Measurements from ENCODE around the gene LRP11. TPM values are rescaled to one million over a fixed set of nuclear protein-coding genes. Genes with fewer than 3 reads are reported as not detected.

Gene LRP11
- total and polyA plus RNA-seq, 9 of the 15 experiments (the other 6 are each of a cell fraction or from before 2014, with no cell fraction given) = 0.51 to 3.5 (median 2.4) TPM

DNA sequence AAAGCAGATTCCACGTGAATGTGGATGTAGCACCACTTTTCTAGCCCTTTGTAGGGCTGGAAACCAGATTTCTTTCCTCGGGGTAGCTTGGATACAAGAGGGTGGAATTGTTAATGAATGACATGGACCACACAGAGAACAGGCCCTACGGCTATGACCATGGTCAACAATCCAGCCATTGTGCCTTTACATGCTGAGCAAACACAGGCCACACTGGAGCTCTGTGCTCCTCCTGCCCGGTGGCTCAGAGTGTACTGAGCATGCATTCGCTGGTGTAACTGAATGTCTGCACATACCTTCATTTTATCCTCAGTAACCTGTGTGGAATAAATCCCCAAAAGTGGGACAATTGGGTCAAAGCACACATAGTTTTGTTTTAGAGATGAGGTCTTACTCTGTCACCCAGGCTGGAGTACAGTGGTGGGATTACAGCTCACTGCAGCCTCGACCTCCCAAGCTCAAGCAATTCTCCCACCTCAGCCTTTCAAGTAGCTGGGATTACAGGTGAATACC lies 32.8 kb downstream of the LRP11 start:
- Histone ChIP-seq H3K4me3 (no peak overlapping the region), H4K20me1 (replicated peaks; ENCODE audit: control insufficient read depth, insufficient read depth, low read length) (no peaks in the 10 kb centered on the region), H3K9ac (ENCODE audit: insufficient read depth in 1 of 2, low read depth in 2 of 2, low read length in 2 of 2) (no peak overlapping the region), H3K27me3 (ENCODE audit: control insufficient read depth in 2 of 2, insufficient read depth in 2 of 2, low read length in 2 of 2) (peaks cover 0 to 5% of the 10 kb centered on the region in 2 experiments; a peak in 1 of 5 replicates), H2AFZ (ENCODE audit: low read depth, low read length) (peak overlapping the region; percentile 52), H3K9me1 (ENCODE audit: control insufficient read depth, insufficient read depth, low read length) (no peaks in the 10 kb centered on the region), H3K9me3 (replicated peaks; ENCODE audit: control insufficient read depth, insufficient read depth, low read depth, low read length) (no peaks in the 10 kb centered on the region), H3K36me3 (ENCODE audit: control insufficient read depth, insufficient read depth, low read length) (no peaks in the 10 kb centered on the region), H3K27ac (ENCODE audit: extremely low read depth, low read depth, low read length) (no peak overlapping the region), H3K79me2 (ENCODE audit: control insufficient read depth, insufficient read depth, low read length) (no peaks in the 10 kb centered on the region), H3K4me2 (ENCODE audit: insufficient read depth, low read length) (peak overlapping the region; percentile 23; the same call in 1 of the 2 replicates), H3K4me1 (replicated peaks in 1 of 2; ENCODE audit: control insufficient read depth in 2 of 2, insufficient read depth in 2 of 2, low read length in 2 of 2) (no peaks in the 10 kb centered on the region; a peak in 1 of 5 replicates)
- ATAC-seq (peak; percentile 32; the same call in 1 of the 3 replicates), FAIRE-seq (no peak), DNase-seq (ENCODE audit: extremely low read depth in 1 of 4, low spot score in 3 of 4) (no peak)
- BruUV-seq (replicated peaks) = no TSS peak
- WGBS (ENCODE audit: insufficient coverage, low coverage, missing lambda C conversion rate) = 18% methylated on average over 6 of the region's 6 CpGs
- intact Hi-C loops (cut with micrococcal nuclease) = no loop called here
- POLR2A ChIA-PET = interaction anchor here (0.8 to 1.4 kb wide), 3 partner anchors 8 to 289 kb away, joined by 3 to 4 read pairs (median 3); no protein-coding TSS in a partner anchor
- CTCF ChIA-PET (ENCODE audit: low intra/inter-chr PET ratio) = interaction anchor here (0.7 kb wide), 1 partner anchor 847 kb away, joined by 3 read pairs; no protein-coding TSS in a partner anchor
- in situ Hi-C loops (cut with MboI) = no loop called here
- TF ChIP-seq HMG20A (CRISPR knock-in tag; conservative IDR thresholded peaks at IDR 0.05) (no peak), CSDE1 (IDR thresholded peaks at IDR 0.05) (no peak), NKRF (IDR thresholded peaks at IDR 0.05; ENCODE audit: borderline replicate concordance) (no peak), EHMT2 (IDR thresholded peaks at IDR 0.05) (no peak), NR4A1 (CRISPR knock-in tag; IDR thresholded peaks at IDR 0.05) (no peak), NR4A1 (tag; IDR thresholded peaks at IDR 0.05) (no peak), ZNF830 (CRISPR knock-in tag; IDR thresholded peaks at IDR 0.05) (no peak), BMI1 (IDR thresholded peaks at IDR 0.05; ENCODE audit: low read length) (no peak), NONO (IDR thresholded peaks at IDR 0.05; ENCODE audit: low read depth in 2 of 2, low read length in 1 of 2) (no peak), MAFK (IDR thresholded peaks at IDR 0.05; ENCODE audit: low read length) (no peak), ZNF449 (CRISPR knock-in tag; IDR thresholded peaks at IDR 0.05) (no peak), ZNF77 (CRISPR knock-in tag; IDR thresholded peaks at IDR 0.05) (no peak), FOXM1 (IDR thresholded peaks at IDR 0.05; ENCODE audit: low read depth) (no peak), FOXM1 (CRISPR knock-in tag; IDR thresholded peaks at IDR 0.05; ENCODE audit: low read depth) (no peak), CHCHD3 (CRISPR knock-in tag; IDR thresholded peaks at IDR 0.05) (no peak)
- TF ChIP-seq, protein P1, sequence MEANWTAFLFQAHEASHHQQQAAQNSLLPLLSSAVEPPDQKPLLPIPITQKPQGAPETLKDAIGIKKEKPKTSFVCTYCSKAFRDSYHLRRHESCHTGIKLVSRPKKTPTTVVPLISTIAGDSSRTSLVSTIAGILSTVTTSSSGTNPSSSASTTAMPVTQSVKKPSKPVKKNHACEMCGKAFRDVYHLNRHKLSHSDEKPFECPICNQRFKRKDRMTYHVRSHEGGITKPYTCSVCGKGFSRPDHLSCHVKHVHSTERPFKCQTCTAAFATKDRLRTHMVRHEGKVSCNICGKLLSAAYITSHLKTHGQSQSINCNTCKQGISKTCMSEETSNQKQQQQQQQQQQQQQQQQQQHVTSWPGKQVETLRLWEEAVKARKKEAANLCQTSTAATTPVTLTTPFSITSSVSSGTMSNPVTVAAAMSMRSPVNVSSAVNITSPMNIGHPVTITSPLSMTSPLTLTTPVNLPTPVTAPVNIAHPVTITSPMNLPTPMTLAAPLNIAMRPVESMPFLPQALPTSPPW (CRISPR knock-in tag; IDR thresholded peaks at IDR 0.05) = no peak
